D341Med (cell line): ENCODE data around the gene CDCP2.

Experiments used
- DNase-seq: peaks from one replicate; pipeline ENCODE4 v3.0.0; 2012; ENCODE audit warnings: low spot score

CDCP2 gene

DNA sequence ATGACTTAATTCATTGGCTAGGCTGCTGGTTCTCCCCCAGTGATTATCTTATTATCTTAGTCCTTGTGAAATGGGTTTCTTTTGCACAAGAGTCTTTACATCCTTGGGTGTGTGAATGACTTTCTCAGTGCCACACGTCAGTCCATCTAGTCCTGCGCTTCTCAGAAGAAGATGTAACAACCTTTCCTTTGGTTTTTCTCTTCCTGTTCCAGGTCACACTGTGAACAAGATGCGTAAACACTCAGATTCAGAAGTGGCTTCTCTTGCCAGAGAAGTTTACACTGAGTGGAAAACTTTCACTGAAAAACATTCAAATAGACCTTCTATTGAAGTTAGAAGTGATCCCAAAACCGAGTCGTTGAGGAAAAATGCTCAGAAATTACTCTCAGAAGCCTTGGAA, 64.4 kb downstream of the CDCP2 start:
- DNase-seq = no peak

DNA sequence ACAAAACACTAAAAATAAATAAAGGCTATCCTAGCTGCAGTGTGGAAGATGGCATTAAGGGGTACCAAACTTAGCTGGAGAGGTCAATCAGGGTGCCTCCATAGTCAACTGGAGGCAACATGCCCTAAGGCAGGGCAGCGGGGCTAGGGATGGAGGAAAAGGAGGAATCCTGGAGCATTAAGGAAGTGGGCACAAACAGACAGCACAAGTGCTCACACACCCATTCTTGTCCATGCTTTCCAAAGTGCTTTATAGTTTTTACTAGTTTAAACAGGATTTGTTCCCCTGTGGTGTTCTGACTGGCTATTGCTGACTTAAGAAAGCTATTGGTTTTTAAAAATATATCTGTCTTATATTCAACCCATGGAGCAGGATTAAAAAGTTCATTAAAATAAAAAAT, 66.0 kb downstream of the CDCP2 start:
- no peak for DNase-seq

GRCh38 chr1:54084794-54085193, 68.0 kb downstream of the CDCP2 start:
- no peak for DNase-seq
